Tibial artery (tissue), 4 donors: ENCODE results near the gene PIP5K1B.

Experiments used
- DNase-seq, 2 donors: peaks; one replicate each; pipeline ENCODE4 v3.0.0-alpha.2; 2019
- H3K27ac ChIP-seq, 2 donors: fragments of 200-600 bp; sonication (generic) in 1 of 2; 1 replicate in 1 of 2; 2 replicates in 1 of 2; pipeline ENCODE4 v1.5.1; 2018 to 2019; ENCODE audit warnings: mild to moderate bottlenecking in 1 of 2
- H3K27me3 ChIP-seq, 2 donors: fragments of 200-600 bp; sonication (generic) in 1 of 2; one replicate each; pipeline versions ENCODE4 v1.5.1 to v1.6.0; 2016 to 2019
- H3K36me3 ChIP-seq, 3 donors: fragments of 200-600 bp; sonication (generic) in 2 of 3; one replicate each; pipeline ENCODE4 v1.5.1; 2016 to 2019; ENCODE audit warnings: mild to moderate bottlenecking in 2 of 3
- H3K4me1 ChIP-seq, 4 donors: fragments of 200-600 bp; sonication (generic) in 2 of 4; 1 replicate in 3 of 4; 2 replicates in 1 of 4; pipeline ENCODE4 v1.5.1; 2016 to 2019
- H3K4me3 ChIP-seq, 2 donors: fragments of 200-600 bp; sonication (generic) in 1 of 2; 1 replicate in 1 of 2; 2 replicates in 1 of 2; pipeline ENCODE4 v1.5.1; 2018 to 2019; ENCODE audit warnings: mild to moderate bottlenecking in 2 of 2
- H3K9me3 ChIP-seq, 3 donors: fragments of 200-600 bp; sonication (generic) in 1 of 3; one replicate each; pipeline ENCODE4 v1.5.1; 2016 to 2019
- CTCF ChIP-seq, 2 experiments: fragments of 200-600 bp in 1 of 2; fragments of 450-650 bp in 1 of 2; IDR thresholded peaks; one replicate each; pipeline ENCODE4 v1.5.1; 2017 to 2019; ENCODE audit warnings: antibody characterized with exemption in 2 of 2, mild to moderate bottlenecking in 1 of 2, moderate library complexity in 1 of 2
- intact Hi-C: fragments of 100-400 bp; cut with DNase I; formaldehyde crosslinking; loops from one replicate; pipeline ENCODE4 v1.15.0; 2023; ENCODE audit warnings: low total_unique reads

Gene PIP5K1B

GRCh38 chr9:68896486-68896885 lies 191.4 kb downstream of the PIP5K1B start:
- Histone ChIP-seq H3K27ac (peak overlapping the region in 1 of 2 donors; percentile 15), H3K4me1 (peaks cover 0 to 17% (median 5%) of the 10 kb centered on the region in 4 donors), H3K4me3 (no peak overlapping the region), H3K9me3 (no peaks in the 10 kb centered on the region), H3K36me3 (no peaks in the 10 kb centered on the region), H3K27me3 (no peaks in the 10 kb centered on the region)
- TF ChIP-seq CTCF (IDR thresholded peaks at IDR 0.05) = no peak
- DNase-seq = no peak
- intact Hi-C loops = no loop called here

DNA sequence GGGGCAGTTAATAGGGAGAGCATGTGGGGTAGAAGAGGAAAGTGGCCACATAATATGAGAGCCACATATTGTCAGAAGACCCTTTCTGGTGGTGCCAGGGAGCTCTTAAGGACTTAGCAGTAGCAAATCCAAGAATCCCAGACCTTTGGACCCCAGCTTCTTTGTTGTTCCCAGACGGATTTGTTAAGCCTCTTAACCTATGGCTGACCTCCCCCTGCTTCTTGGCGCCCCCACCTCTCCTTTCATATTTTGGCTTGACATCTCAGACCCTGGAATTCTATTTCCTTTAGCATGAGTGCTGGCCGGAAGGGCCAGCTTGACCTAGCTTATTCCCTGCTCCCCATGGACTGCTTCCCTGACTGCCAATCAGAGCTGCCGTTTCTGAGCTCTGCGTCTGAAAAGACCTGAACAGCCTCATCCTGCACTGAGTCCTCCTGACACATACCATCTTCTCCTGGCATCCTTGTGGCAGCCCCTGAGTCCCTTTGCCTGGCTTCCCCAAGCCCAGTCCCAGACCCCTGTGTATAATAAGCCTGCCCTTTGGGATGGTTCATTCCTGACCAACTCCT lies 192.6 kb downstream of the PIP5K1B start:
- peaks cover 0 to 17% (median 5%) of the 10 kb centered on the region in 4 donors for H3K4me1 ChIP-seq
- H3K36me3 ChIP-seq = no peaks in the 10 kb centered on the region
- intact Hi-C loops = no loop called here
- no peaks in the 10 kb centered on the region for H3K27me3 ChIP-seq
- no peak overlapping the region for H3K27ac ChIP-seq
- no peak overlapping the region for H3K4me3 ChIP-seq
- TF ChIP-seq CTCF (IDR thresholded peaks at IDR 0.05) = no peak
- no peaks in the 10 kb centered on the region for H3K9me3 ChIP-seq
- DNase-seq = no peak

- no peak for DNase-seq
- Histone ChIP-seq H3K9me3 (no peaks in the 10 kb centered on the region), H3K27ac (no peak overlapping the region), H3K4me3 (no peak overlapping the region), H3K4me1 (peaks cover 0 to 17% (median 5%) of the 10 kb centered on the region in 4 donors), H3K27me3 (no peaks in the 10 kb centered on the region), H3K36me3 (no peaks in the 10 kb centered on the region)
- intact Hi-C loops = no loop called here
- TF ChIP-seq CTCF (IDR thresholded peaks at IDR 0.05) = no peak
Measured at GRCh38 chr9:68898781-68899439, 193.9 kb downstream of the PIP5K1B start.

DNA sequence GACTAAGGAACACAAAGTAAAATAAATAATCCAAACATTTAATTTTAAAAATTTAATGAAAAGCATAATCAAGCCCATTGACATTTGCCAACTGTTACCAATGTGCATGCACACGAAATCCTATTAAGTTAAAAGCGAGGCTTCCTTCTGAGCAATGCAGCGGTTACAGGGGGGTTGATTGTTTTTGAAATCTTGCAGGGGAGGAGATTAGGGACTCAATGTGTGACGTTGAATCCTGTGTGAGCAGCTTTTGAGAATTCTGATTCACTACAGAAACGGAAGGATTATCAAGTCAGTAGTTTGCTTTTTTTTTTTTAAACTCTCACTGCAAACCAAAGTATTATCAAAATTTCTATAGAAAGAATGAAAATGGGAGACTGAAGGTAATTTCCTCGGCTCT lies 199.4 kb downstream of the PIP5K1B start:
- H3K9me3 ChIP-seq = no peaks in the 10 kb centered on the region
- no peak for TF ChIP-seq CTCF (IDR thresholded peaks at IDR 0.05)
- intact Hi-C loops = no loop called here
- no peak overlapping the region for H3K4me3 ChIP-seq
- H3K27ac ChIP-seq = no peak overlapping the region
- no peaks in the 10 kb centered on the region for H3K36me3 ChIP-seq
- no peak for DNase-seq
- H3K27me3 ChIP-seq = no peaks in the 10 kb centered on the region
- no peaks in the 10 kb centered on the region for H3K4me1 ChIP-seq

DNA sequence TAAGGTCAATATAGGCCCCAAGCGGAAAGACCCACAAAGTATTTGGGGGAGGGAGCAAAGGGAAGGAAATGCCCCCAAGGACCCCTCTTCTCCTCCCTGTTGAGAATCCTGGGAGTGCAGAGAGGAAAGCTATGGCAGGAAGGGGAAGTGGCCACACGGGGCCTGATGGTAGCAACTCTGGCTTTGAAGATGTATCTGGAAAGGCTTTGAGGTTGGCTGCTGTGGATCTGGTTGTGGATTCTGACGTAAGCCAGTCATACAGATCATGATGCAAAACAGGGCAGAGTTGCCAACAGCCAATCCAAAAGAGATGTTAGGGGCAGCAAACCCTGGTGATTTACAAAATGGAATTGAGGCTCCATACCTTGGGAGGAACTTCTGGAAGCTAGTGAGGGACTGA lies 200.1 kb downstream of the PIP5K1B start:
- Histone ChIP-seq H3K9me3 (no peaks in the 10 kb centered on the region), H3K4me3 (no peak overlapping the region), H3K27me3 (no peaks in the 10 kb centered on the region), H3K4me1 (no peaks in the 10 kb centered on the region), H3K27ac (no peak overlapping the region), H3K36me3 (no peaks in the 10 kb centered on the region)
- intact Hi-C loops = no loop called here
- no peak for TF ChIP-seq CTCF (IDR thresholded peaks at IDR 0.05)
- DNase-seq = no peak
